ENCODE data around the gene RBM3.
"Not testable (repeated sequence)": the region's sequence is repeated elsewhere in the genome, so short reads cannot be mapped to it uniquely, and the experiment has no call there.

The RBM3 gene

GRCh38 chrX:48574270-48575266 is at the start of gene RBM3:
TSS of gene RBM3 (plus strand) at chrX:48574484. CDS start at chrX:48575181, 697 bp downstream.
- Mint-ChIP-seq H3K4me3 (peak within 1 kb of the TSS; percentile 98), H3K27ac (peak within 1 kb of the TSS; percentile 99), H3K27me3 (ENCODE audit: low read depth) (no peaks in the 10 kb centered on the region), H3K36me3 (ENCODE audit: low read depth) (peaks cover 36% of the 10 kb centered on the region), H3K9me3 (no peaks in the 10 kb centered on the region), H3K4me1 (ENCODE audit: low read depth) (peaks cover 15% of the 10 kb centered on the region)
- DNase-seq (ENCODE audit: low spot score): peak; percentile 88

- not testable (repeated sequence) for H3K27ac Mint-ChIP-seq; H3K27me3 Mint-ChIP-seq (ENCODE audit: low read depth); DNase-seq (ENCODE audit: low spot score); H3K9me3 Mint-ChIP-seq
- peak overlapping the region; percentile 78 for H3K4me3 Mint-ChIP-seq
- H3K36me3 Mint-ChIP-seq (ENCODE audit: low read depth): peaks cover 48% of the 10 kb centered on the region
- peaks cover 16% of the 10 kb centered on the region for H3K4me1 Mint-ChIP-seq (ENCODE audit: low read depth)
Observed at GRCh38 chrX:48525853-48526252, 48.4 kb upstream of the RBM3 start.

- Mint-ChIP-seq H3K36me3 (ENCODE audit: low read depth) (peaks cover 49% of the 10 kb centered on the region), H3K4me1 (ENCODE audit: low read depth) (peaks cover 23% of the 10 kb centered on the region), H3K27me3 (ENCODE audit: low read depth) (no peaks in the 10 kb centered on the region), H3K9me3 (no peaks in the 10 kb centered on the region), H3K27ac (no peak overlapping the region), H3K4me3 (no peak overlapping the region)
- no peak for DNase-seq (ENCODE audit: low spot score)
Observed at GRCh38 chrX:48530736-48531135, 43.5 kb upstream of the RBM3 start.

GRCh38 chrX:48531358-48531959 is 42.8 kb upstream of the RBM3 start:
- Mint-ChIP-seq H3K9me3 (no peaks in the 10 kb centered on the region), H3K36me3 (ENCODE audit: low read depth) (peaks cover 43% of the 10 kb centered on the region), H3K4me3 (peak overlapping the region; percentile 30), H3K4me1 (ENCODE audit: low read depth) (peaks cover 22% of the 10 kb centered on the region), H3K27me3 (ENCODE audit: low read depth) (no peaks in the 10 kb centered on the region), H3K27ac (peak overlapping the region; percentile 89)
- no peak for DNase-seq (ENCODE audit: low spot score)

GRCh38 chrX:48532161-48532560 is 42.1 kb upstream of the RBM3 start:
- Mint-ChIP-seq H3K9me3 (no peaks in the 10 kb centered on the region), H3K27ac (peak overlapping the region; percentile 89), H3K27me3 (ENCODE audit: low read depth) (no peaks in the 10 kb centered on the region), H3K36me3 (ENCODE audit: low read depth) (peaks cover 38% of the 10 kb centered on the region), H3K4me1 (ENCODE audit: low read depth) (peaks cover 19% of the 10 kb centered on the region), H3K4me3 (no peak overlapping the region)
- no peak for DNase-seq (ENCODE audit: low spot score)

- Mint-ChIP-seq H3K4me1 (ENCODE audit: low read depth) (peaks cover 19% of the 10 kb centered on the region), H3K36me3 (ENCODE audit: low read depth) (peaks cover 28% of the 10 kb centered on the region), H3K9me3 (no peaks in the 10 kb centered on the region), H3K27ac (peak overlapping the region; percentile 50), H3K4me3 (no peak overlapping the region), H3K27me3 (ENCODE audit: low read depth) (no peaks in the 10 kb centered on the region)
- no peak for DNase-seq (ENCODE audit: low spot score)
Observed at GRCh38 chrX:48533165-48533564, 41.1 kb upstream of the RBM3 start.

GRCh38 chrX:48538641-48539344 is 35.5 kb upstream of the RBM3 start:
- Mint-ChIP-seq H3K4me1 (ENCODE audit: low read depth) (peaks cover 20% of the 10 kb centered on the region), H3K36me3 (ENCODE audit: low read depth) (peaks cover 19% of the 10 kb centered on the region), H3K4me3 (peak overlapping the region; percentile 97), H3K9me3 (no peaks in the 10 kb centered on the region), H3K27ac (peak overlapping the region; percentile 97), H3K27me3 (ENCODE audit: low read depth) (no peaks in the 10 kb centered on the region)
- no peak for DNase-seq (ENCODE audit: low spot score)

GRCh38 chrX:48539345-48540027 is 34.8 kb upstream of the RBM3 start, which contains the start of gene TBC1D25:
TSS of gene TBC1D25 (plus strand) at chrX:48539714. CDS start at chrX:48539798, 84 bp downstream.
- no peaks in the 10 kb centered on the region for H3K9me3 Mint-ChIP-seq
- peaks cover 20% of the 10 kb centered on the region for H3K4me1 Mint-ChIP-seq (ENCODE audit: low read depth)
- no peaks in the 10 kb centered on the region for H3K27me3 Mint-ChIP-seq (ENCODE audit: low read depth)
- H3K4me3 Mint-ChIP-seq: peak within 1 kb of the TSS; percentile 97
- H3K27ac Mint-ChIP-seq: peak within 1 kb of the TSS; percentile 97
- peak; percentile 95 for DNase-seq (ENCODE audit: low spot score)
- H3K36me3 Mint-ChIP-seq (ENCODE audit: low read depth): peaks cover 21% of the 10 kb centered on the region

- DNase-seq (ENCODE audit: low spot score): no peak
- H3K36me3 Mint-ChIP-seq (ENCODE audit: low read depth): peaks cover 21% of the 10 kb centered on the region
- H3K9me3 Mint-ChIP-seq: no peaks in the 10 kb centered on the region
- H3K4me3 Mint-ChIP-seq: peak overlapping the region; percentile 97
- H3K27me3 Mint-ChIP-seq (ENCODE audit: low read depth): no peaks in the 10 kb centered on the region
- H3K4me1 Mint-ChIP-seq (ENCODE audit: low read depth): peaks cover 20% of the 10 kb centered on the region
- H3K27ac Mint-ChIP-seq: peak overlapping the region; percentile 97
Observed at GRCh38 chrX:48540028-48540375, 34.3 kb upstream of the RBM3 start.

- Mint-ChIP-seq H3K4me3 (peak overlapping the region; percentile 97), H3K9me3 (no peaks in the 10 kb centered on the region), H3K4me1 (ENCODE audit: low read depth) (peaks cover 18% of the 10 kb centered on the region), H3K27me3 (ENCODE audit: low read depth) (no peaks in the 10 kb centered on the region), H3K27ac (peak overlapping the region; percentile 97), H3K36me3 (ENCODE audit: low read depth) (peaks cover 23% of the 10 kb centered on the region)
- DNase-seq (ENCODE audit: low spot score): no peak
Observed at GRCh38 chrX:48540480-48540879, 33.8 kb upstream of the RBM3 start.

GRCh38 chrX:48541140-48541814 is 33.0 kb upstream of the RBM3 start:
- H3K9me3 Mint-ChIP-seq: no peaks in the 10 kb centered on the region
- DNase-seq (ENCODE audit: low spot score): no peak
- peak overlapping the region; percentile 62 for H3K27ac Mint-ChIP-seq
- H3K4me3 Mint-ChIP-seq: peak overlapping the region; percentile 97
- H3K4me1 Mint-ChIP-seq (ENCODE audit: low read depth): peaks cover 15% of the 10 kb centered on the region
- peaks cover 24% of the 10 kb centered on the region for H3K36me3 Mint-ChIP-seq (ENCODE audit: low read depth)
- H3K27me3 Mint-ChIP-seq (ENCODE audit: low read depth): no peaks in the 10 kb centered on the region

- no peak for DNase-seq (ENCODE audit: low spot score)
- Mint-ChIP-seq H3K9me3 (no peaks in the 10 kb centered on the region), H3K27ac (no peak overlapping the region), H3K27me3 (ENCODE audit: low read depth) (no peaks in the 10 kb centered on the region), H3K4me3 (no peak overlapping the region), H3K36me3 (ENCODE audit: low read depth) (peaks cover 23% of the 10 kb centered on the region), H3K4me1 (ENCODE audit: low read depth) (no peaks in the 10 kb centered on the region)
Observed at GRCh38 chrX:48548871-48549270, 25.4 kb upstream of the RBM3 start.

- H3K9me3 Mint-ChIP-seq; H3K4me3 Mint-ChIP-seq; H3K27ac Mint-ChIP-seq; DNase-seq (ENCODE audit: low spot score); H3K4me1 Mint-ChIP-seq (ENCODE audit: low read depth); H3K27me3 Mint-ChIP-seq (ENCODE audit: low read depth): not testable (repeated sequence)
- H3K36me3 Mint-ChIP-seq (ENCODE audit: low read depth): peaks cover 15% of the 10 kb centered on the region
Observed at GRCh38 chrX:48555731-48556325, 18.5 kb upstream of the RBM3 start.

Measured in T-helper 2 cell treated with Interferon-gamma antibody and Interleukin-4, amounts not matched to agents 5 μg/mL and 100 μg/mL, for 36 hours (primary cell).